Large intestine (tissue), 3 donors: ENCODE data around the gene BCAR3. TPM values are rescaled to one million over a fixed set of nuclear protein-coding genes. Genes with fewer than 3 reads are reported as not detected.
A peak's percentile ranks its signal among the peaks of the same experiment; 100 is the strongest.
"Not testable (repeated sequence)": the region's sequence is repeated elsewhere in the genome, so short reads cannot be mapped to it uniquely, and the experiment has no call there.

Experiments used
- DNase-seq, 2 donors: peaks; one replicate each; pipeline versions ENCODE4 v3.0.0 to v3.0.0-alpha.2; 2013
- H3K27ac ChIP-seq: one replicate; pipeline ENCODE4 v1.5.1; 2013; ENCODE audit warnings: low read length
- H3K27me3 ChIP-seq: 2 replicates; pipeline ENCODE4 v1.6.1; 2013; ENCODE audit warnings: low read length; ENCODE audit not compliant: control insufficient read depth, insufficient read depth
- H3K36me3 ChIP-seq: 2 replicates; pipeline ENCODE4 v1.6.1; 2013; ENCODE audit warnings: low read length; ENCODE audit not compliant: control insufficient read depth, insufficient read depth
- H3K4me1 ChIP-seq: one replicate; pipeline ENCODE4 v1.6.1; 2013; ENCODE audit warnings: low read length; ENCODE audit not compliant: control insufficient read depth, insufficient read depth
- H3K4me3 ChIP-seq: one replicate; pipeline ENCODE4 v1.5.1; 2013; ENCODE audit warnings: low read length
- H3K9me3 ChIP-seq: one replicate; pipeline ENCODE4 v1.6.1; 2013; ENCODE audit warnings: mild to moderate bottlenecking, low read depth, low read length, moderate library complexity; ENCODE audit not compliant: control insufficient read depth
- WGBS: methylation state at CpG from one replicate; pipeline ENCODE4 v1.1.5; 2013; ENCODE audit warnings: low lambda C conversion rate; ENCODE audit not compliant: insufficient coverage; 5-methylcytosine and 5-hydroxymethylcytosine counted together
- polyA plus RNA-seq: library from polyadenylated mRNA; unstranded; fragments of 120-200 nt; gene quantifications from one replicate; pipeline ENCODE4 v1.2.1, GENCODE V29; 2013

BCAR3 gene
- polyA plus RNA-seq, 1 donor = 11.7 TPM

GRCh38 chr1:93698329-93699048, 16.9 kb upstream of the BCAR3 start:
- Histone ChIP-seq H3K4me3 (no peak overlapping the region), H3K4me1 (no peaks in the 10 kb centered on the region), H3K27ac (no peak overlapping the region), H3K36me3 (no peaks in the 10 kb centered on the region), H3K9me3 (no peaks in the 10 kb centered on the region), H3K27me3 (no peaks in the 10 kb centered on the region)
- DNase-seq = no peak
- WGBS = 100% methylated on average over 2 of the region's 7 CpGs

- not testable (repeated sequence) for H3K9me3 ChIP-seq, H3K4me1 ChIP-seq, DNase-seq, H3K4me3 ChIP-seq, H3K27me3 ChIP-seq, H3K27ac ChIP-seq, H3K36me3 ChIP-seq
- WGBS = no CpG with 5 or more reads among the region's 13 CpGs
Measured at GRCh38 chr1:93697566-93697965, 15.9 kb upstream of the BCAR3 start.

GRCh38 chr1:93695411-93696005, 13.9 kb upstream of the BCAR3 start:
- Histone ChIP-seq H3K36me3 (no peaks in the 10 kb centered on the region), H3K4me3 (no peak overlapping the region), H3K27ac (no peak overlapping the region), H3K27me3 (no peaks in the 10 kb centered on the region), H3K4me1 (peaks cover 17% of the 10 kb centered on the region), H3K9me3 (no peaks in the 10 kb centered on the region)
- DNase-seq = no peak
- WGBS = 78% methylated on average over 1 of the region's 2 CpGs

GRCh38 chr1:93694819-93695218, 13.2 kb upstream of the BCAR3 start:
- Histone ChIP-seq H3K4me3 (no peak overlapping the region), H3K27ac (no peak overlapping the region), H3K4me1 (peaks cover 18% of the 10 kb centered on the region), H3K9me3 (no peaks in the 10 kb centered on the region), H3K27me3 (no peaks in the 10 kb centered on the region), H3K36me3 (no peaks in the 10 kb centered on the region)
- WGBS = no CpG with 5 or more reads among the region's 3 CpGs
- DNase-seq = no peak

- no peaks in the 10 kb centered on the region for H3K36me3 ChIP-seq
- peaks cover 24% of the 10 kb centered on the region for H3K4me1 ChIP-seq
- no peaks in the 10 kb centered on the region for H3K9me3 ChIP-seq
- no peak overlapping the region for H3K4me3 ChIP-seq
- DNase-seq = no peak
- no CpG with 5 or more reads among the region's 7 CpGs for WGBS
- no peaks in the 10 kb centered on the region for H3K27me3 ChIP-seq
- no peak overlapping the region for H3K27ac ChIP-seq
Measured at GRCh38 chr1:93694039-93694438, 12.4 kb upstream of the BCAR3 start.

GRCh38 chr1:93692983-93693591, 11.4 kb upstream of the BCAR3 start:
- Histone ChIP-seq H3K27ac (no peak overlapping the region), H3K36me3 (no peaks in the 10 kb centered on the region), H3K9me3 (no peaks in the 10 kb centered on the region), H3K4me3 (no peak overlapping the region), H3K27me3 (no peaks in the 10 kb centered on the region), H3K4me1 (peaks cover 24% of the 10 kb centered on the region)
- DNase-seq = no peak
- WGBS = no CpG with 5 or more reads among the region's 7 CpGs

- H3K4me1 ChIP-seq = peaks cover 24% of the 10 kb centered on the region
- no peak for DNase-seq
- H3K4me3 ChIP-seq = no peak overlapping the region
- H3K36me3 ChIP-seq = no peaks in the 10 kb centered on the region
- no peak overlapping the region for H3K27ac ChIP-seq
- no peaks in the 10 kb centered on the region for H3K27me3 ChIP-seq
- WGBS = no CpG with 5 or more reads among the region's 2 CpGs
- H3K9me3 ChIP-seq = no peaks in the 10 kb centered on the region
Measured at GRCh38 chr1:93692451-93692861, 10.8 kb upstream of the BCAR3 start.

GRCh38 chr1:93692026-93692425, 10.4 kb upstream of the BCAR3 start:
- no peaks in the 10 kb centered on the region for H3K9me3 ChIP-seq
- H3K4me3 ChIP-seq = no peak overlapping the region
- no peak for DNase-seq
- no peaks in the 10 kb centered on the region for H3K27me3 ChIP-seq
- no peak overlapping the region for H3K27ac ChIP-seq
- H3K36me3 ChIP-seq = no peaks in the 10 kb centered on the region
- no CpG with 5 or more reads among the region's 4 CpGs for WGBS
- peaks cover 24% of the 10 kb centered on the region for H3K4me1 ChIP-seq

- H3K4me1 ChIP-seq = peaks cover 24% of the 10 kb centered on the region
- no peak overlapping the region for H3K4me3 ChIP-seq
- WGBS = no CpG with 5 or more reads among the region's 4 CpGs
- H3K27me3 ChIP-seq = no peaks in the 10 kb centered on the region
- H3K36me3 ChIP-seq = no peaks in the 10 kb centered on the region
- H3K27ac ChIP-seq = no peak overlapping the region
- DNase-seq = peak in 1 of 2 donors; percentile 71
- H3K9me3 ChIP-seq = no peaks in the 10 kb centered on the region
Measured at GRCh38 chr1:93690921-93691789, 9.5 kb upstream of the BCAR3 start.

- Histone ChIP-seq H3K9me3 (no peaks in the 10 kb centered on the region), H3K4me1 (peaks cover 24% of the 10 kb centered on the region), H3K36me3 (no peaks in the 10 kb centered on the region), H3K27me3 (no peaks in the 10 kb centered on the region), H3K27ac (no peak overlapping the region), H3K4me3 (no peak overlapping the region)
- DNase-seq = peak in 1 of 2 donors; percentile 65
Measured at GRCh38 chr1:93690341-93690740, 8.7 kb upstream of the BCAR3 start.
